SK-N-SH treated with all-trans-retinoic acid at 6 μM for 48 hours (cell line): ENCODE data around the gene RANBP1.

Experiments used
- ARNTL ChIP-seq: fragments of 450-650 bp; formaldehyde crosslinking; IDR thresholded peaks from 2 replicates; pipeline ENCODE4 v1.5.0; 2020; ENCODE audit warnings: low read depth, mild to moderate bottlenecking, moderate library complexity, borderline replicate concordance
- BACH2 ChIP-seq: fragments of 250-450 bp; sonication (Bioruptor Pico); IDR thresholded peaks from 2 replicates; pipeline ENCODE4 v1.9.0; 2021; ENCODE audit warnings: mild to moderate bottlenecking, borderline replicate concordance
- GLIS3 ChIP-seq: fragments of 250-450 bp; sonication (Bioruptor Pico); IDR thresholded peaks from 2 replicates; pipeline ENCODE4 v1.5.0; 2020; ENCODE audit warnings: mild to moderate bottlenecking, moderate library complexity
- OSR1 ChIP-seq: fragments of 250-450 bp; sonication (Bioruptor Pico); IDR thresholded peaks from 2 replicates; pipeline ENCODE4 v1.8.0; 2022; ENCODE audit warnings: moderate library complexity, mild to moderate bottlenecking, inconsistent platforms
- RARB ChIP-seq: fragments of 250-450 bp; sonication (Bioruptor Pico); IDR thresholded peaks from 2 replicates; pipeline ENCODE4 v1.8.0; 2021; ENCODE audit warnings: mild to moderate bottlenecking, moderate library complexity
- TOX ChIP-seq: fragments of 250-450 bp; sonication (Bioruptor Pico); IDR thresholded peaks from 2 replicates; pipeline ENCODE4 v1.8.0; 2021; ENCODE audit warnings: mild to moderate bottlenecking, moderate library complexity, borderline replicate concordance
- ZFP30 ChIP-seq: fragments of 450-650 bp; formaldehyde crosslinking; IDR thresholded peaks from 2 replicates; pipeline ENCODE4 v1.5.0; 2022; ENCODE audit warnings: mild to moderate bottlenecking, moderate library complexity
- ZNF565 ChIP-seq: fragments of 450-650 bp; formaldehyde crosslinking; conservative IDR thresholded peaks from 2 replicates; pipeline ENCODE4 v1.5.0; 2020; ENCODE audit warnings: low read depth, mild to moderate bottlenecking, moderate library complexity
- ZNF70 ChIP-seq: fragments of 450-650 bp; formaldehyde crosslinking; IDR thresholded peaks from 2 replicates; pipeline ENCODE4 v1.5.0; 2020; ENCODE audit warnings: mild to moderate bottlenecking, moderate library complexity
- TF ChIP-seq, protein P1 (sequence below): fragments of 250-450 bp; sonication (Bioruptor Pico); IDR thresholded peaks from 2 replicates; pipeline ENCODE4 v1.8.0; 2021; ENCODE audit warnings: low read depth, mild to moderate bottlenecking, moderate library complexity, borderline replicate concordance
- TF ChIP-seq, protein P2 (sequence below): fragments of 250-450 bp; sonication (Bioruptor Pico); IDR thresholded peaks from 2 replicates; pipeline ENCODE4 v1.8.0; 2020; ENCODE audit warnings: mild to moderate bottlenecking, moderate library complexity, borderline replicate concordance

DNA sequence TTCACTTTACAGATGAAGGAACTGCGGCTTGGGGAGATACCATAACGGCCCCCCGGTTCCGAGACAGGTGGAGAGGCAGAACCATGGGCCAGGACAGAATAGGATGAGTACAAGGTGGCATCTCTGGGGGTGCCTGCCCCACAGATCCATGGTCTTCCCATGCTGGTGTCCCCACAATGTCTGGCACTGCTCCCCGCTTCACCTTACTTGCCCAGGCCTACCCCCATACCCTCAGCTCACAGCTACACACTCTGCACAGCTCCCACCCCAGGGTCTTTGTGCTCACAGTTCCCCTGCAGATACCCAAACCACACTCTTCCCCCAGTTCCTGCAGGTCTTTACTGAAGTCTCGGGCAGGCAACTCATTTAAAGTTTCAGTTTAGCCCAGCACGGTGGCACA, 47.3 kb upstream of the RANBP1 start:
- TF ChIP-seq ZNF565 (CRISPR knock-in tag), result no peak
- no peak for TF ChIP-seq OSR1 (CRISPR knock-in tag)
- TF ChIP-seq RARB (CRISPR knock-in tag), result no peak
- TF ChIP-seq ARNTL (CRISPR knock-in tag), result no peak
- no peak for TF ChIP-seq TOX (CRISPR knock-in tag)
- no peak for TF ChIP-seq ZNF70 (CRISPR knock-in tag)
- TF ChIP-seq, protein P1, sequence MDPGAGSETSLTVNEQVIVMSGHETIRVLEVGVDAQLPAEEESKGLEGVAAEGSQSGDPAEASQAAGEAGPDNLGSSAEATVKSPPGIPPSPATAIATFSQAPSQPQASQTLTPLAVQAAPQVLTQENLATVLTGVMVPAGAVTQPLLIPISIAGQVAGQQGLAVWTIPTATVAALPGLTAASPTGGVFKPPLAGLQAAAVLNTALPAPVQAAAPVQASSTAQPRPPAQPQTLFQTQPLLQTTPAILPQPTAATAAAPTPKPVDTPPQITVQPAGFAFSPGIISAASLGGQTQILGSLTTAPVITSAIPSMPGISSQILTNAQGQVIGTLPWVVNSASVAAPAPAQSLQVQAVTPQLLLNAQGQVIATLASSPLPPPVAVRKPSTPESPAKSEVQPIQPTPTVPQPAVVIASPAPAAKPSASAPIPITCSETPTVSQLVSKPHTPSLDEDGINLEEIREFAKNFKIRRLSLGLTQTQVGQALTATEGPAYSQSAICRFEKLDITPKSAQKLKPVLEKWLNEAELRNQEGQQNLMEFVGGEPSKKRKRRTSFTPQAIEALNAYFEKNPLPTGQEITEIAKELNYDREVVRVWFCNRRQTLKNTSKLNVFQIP (CRISPR knock-in tag), result no peak
- TF ChIP-seq, protein P2, sequence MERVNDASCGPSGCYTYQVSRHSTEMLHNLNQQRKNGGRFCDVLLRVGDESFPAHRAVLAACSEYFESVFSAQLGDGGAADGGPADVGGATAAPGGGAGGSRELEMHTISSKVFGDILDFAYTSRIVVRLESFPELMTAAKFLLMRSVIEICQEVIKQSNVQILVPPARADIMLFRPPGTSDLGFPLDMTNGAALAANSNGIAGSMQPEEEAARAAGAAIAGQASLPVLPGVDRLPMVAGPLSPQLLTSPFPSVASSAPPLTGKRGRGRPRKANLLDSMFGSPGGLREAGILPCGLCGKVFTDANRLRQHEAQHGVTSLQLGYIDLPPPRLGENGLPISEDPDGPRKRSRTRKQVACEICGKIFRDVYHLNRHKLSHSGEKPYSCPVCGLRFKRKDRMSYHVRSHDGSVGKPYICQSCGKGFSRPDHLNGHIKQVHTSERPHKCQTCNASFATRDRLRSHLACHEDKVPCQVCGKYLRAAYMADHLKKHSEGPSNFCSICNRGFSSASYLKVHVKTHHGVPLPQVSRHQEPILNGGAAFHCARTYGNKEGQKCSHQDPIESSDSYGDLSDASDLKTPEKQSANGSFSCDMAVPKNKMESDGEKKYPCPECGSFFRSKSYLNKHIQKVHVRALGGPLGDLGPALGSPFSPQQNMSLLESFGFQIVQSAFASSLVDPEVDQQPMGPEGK (CRISPR knock-in tag), result no peak
- TF ChIP-seq BACH2 (CRISPR knock-in tag), result no peak
- no peak for TF ChIP-seq GLIS3 (CRISPR knock-in tag)
- no peak for TF ChIP-seq ZFP30
